HG03064 (cell line): ENCODE results near the gene ASCL4.
A peak's percentile ranks its signal among the peaks of the same experiment; 100 is the strongest.

Source experiments
- ATAC-seq: cut with Tn5 transposase; IDR thresholded peaks from one replicate; pipeline ENCODE4 v1.9.1; 2021; ENCODE audit warnings: low read depth; ENCODE audit not compliant: unreplicated experiment

Gene ASCL4

DNA sequence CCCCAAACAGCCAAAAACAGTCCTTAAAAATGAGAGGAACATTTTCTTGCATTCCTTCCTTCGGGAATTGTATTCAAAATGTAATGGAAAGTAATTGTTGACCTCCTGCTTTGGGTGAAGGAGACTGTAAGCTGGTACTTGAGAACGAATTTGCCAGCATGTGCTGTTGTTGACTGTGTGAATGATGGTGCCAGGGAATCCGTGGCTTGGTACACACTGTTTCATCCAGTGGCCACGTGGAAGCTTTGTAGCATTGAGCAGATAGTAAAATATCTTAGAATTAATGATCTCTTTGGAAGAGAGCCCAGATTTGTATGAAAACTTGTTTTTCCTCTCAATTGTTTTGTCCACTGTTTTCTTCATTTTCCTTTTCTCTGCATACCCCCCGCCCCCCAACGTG, 1.7 kb downstream of the ASCL4 start:
- ATAC-seq = no peak

DNA sequence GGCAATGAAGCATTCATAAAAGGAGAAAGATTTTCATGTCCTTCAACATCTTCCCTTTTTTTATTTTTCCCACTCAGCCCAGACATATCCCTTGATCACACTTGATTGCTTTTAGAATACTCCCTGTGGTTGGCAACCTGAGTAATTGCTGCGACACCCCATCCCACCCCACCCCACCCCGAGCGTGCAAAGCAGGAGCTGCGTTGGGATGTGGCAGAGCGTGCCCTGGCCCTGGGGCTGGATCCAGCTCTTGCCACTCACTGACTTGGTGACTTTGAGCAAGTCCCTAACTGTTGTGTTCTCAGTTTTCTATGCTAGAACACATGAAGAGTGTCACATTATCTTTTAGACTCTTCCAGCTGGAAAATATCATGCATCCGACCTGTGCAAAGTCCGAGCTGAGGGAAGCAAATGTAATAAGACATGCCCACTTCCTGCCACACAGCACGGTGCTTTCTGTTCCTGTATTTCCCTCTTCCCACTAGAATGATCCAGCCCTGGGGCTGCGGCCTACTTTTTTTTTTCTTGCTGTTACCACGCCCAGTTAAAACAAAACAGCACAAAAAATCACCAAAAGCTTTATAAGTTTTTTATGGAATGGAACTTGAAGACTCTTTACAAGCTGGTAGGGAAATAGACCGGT, 4.0 kb downstream of the ASCL4 start:
- no peak for ATAC-seq

GRCh38 chr12:107779077-107779831, 4.8 kb downstream of the ASCL4 start:
- ATAC-seq = peak; percentile 59

DNA sequence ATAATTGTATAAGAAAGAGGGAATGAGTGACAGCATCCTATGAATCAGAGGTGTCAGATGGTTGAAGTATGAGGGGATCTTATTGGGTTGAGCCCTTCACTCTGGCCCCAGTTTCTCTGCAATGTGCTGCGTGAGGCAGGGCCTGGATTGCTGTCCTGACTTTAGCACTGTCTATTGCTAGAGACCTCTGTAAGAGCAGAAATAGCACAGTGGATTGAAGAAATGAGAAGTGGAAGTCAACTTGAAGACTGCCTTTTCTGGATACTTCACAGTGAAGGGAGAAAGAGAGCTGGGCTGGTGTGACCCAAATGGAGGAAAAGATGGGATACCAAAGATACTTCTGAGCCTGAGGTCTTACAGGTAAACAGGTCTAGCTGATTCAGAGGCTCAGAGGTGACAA, 5.8 kb downstream of the ASCL4 start:
- no peak for ATAC-seq

GRCh38 chr12:107782067-107782466, 7.6 kb downstream of the ASCL4 start:
- ATAC-seq = no peak

- peak; percentile 71 for ATAC-seq
These were observed 9.2 kb downstream of the ASCL4 start for GRCh38 chr12:107783406-107784376.

GRCh38 chr12:107788281-107788680, 13.8 kb downstream of the ASCL4 start:
- ATAC-seq = no peak

- no peak for ATAC-seq
These were observed 14.4 kb downstream of the ASCL4 start for GRCh38 chr12:107788690-107789458.

DNA sequence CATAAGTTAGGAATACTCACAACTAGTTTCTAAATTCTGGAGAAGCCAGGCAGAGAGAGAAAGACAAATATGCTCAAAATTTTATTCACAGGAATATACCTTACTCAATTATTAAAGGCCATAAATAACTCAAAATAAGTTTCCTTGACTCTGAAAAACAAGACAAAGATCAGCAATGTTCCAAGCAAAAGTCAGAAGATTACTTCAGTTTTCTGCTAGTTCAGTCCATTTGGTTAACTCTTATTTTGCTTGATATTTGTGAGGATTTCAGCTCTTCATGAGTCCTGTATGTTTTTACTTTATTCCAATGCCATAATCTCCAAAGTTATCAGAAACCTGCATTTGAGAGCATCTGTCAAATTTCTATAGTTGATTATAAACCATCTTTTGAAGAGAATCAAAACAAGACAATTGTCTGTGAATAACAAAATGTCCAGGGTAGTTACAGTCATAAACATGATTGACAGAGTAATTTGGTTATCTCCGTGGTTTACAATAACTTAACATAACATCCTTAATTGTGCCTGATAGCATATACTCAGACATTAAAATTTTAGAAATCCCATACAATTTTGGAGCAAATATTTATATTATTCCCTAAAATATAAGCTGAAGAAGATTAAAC, 17.1 kb downstream of the ASCL4 start:
- no peak for ATAC-seq

GRCh38 chr12:107794451-107794850, 19.9 kb downstream of the ASCL4 start:
- no peak for ATAC-seq

DNA sequence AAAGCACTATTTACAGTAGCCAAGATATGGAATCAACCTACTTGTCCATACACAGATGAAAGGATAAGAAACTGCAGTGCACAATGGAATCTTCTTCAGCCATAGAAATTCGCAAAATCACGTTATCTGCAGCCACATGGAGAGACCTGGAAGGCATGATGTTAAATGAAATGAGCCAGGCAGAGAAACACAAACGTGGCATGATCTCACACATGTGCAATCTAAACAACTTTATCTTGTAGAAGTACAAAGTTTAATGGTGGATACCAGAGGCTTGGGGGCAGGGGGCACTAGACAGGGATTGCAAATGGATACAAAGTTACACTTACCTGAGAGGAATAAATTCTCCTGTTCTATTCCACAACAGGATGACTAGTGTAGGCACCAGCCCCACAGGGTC, 24.1 kb downstream of the ASCL4 start:
- ATAC-seq = no peak

DNA sequence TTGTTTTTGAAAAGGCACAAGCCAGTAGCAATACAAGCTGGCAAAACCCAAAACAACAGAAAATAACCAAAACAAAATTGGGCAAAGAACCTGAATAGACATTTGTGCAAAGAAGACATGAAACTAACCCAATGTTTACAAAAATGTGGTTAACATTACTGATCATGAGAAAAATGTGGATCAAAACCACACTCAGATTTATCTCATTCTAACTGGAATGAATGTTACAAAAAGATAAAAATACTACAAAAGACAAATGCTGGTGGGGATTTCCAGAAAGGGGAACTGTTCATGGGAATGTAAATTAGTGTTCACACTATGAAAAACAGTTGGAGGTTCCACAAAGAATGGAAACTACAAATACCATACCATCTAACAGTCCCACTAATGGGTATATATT, 26.6 kb downstream of the ASCL4 start:
- ATAC-seq = no peak

GRCh38 chr12:107803092-107803491, 28.6 kb downstream of the ASCL4 start:
- ATAC-seq = no peak

DNA sequence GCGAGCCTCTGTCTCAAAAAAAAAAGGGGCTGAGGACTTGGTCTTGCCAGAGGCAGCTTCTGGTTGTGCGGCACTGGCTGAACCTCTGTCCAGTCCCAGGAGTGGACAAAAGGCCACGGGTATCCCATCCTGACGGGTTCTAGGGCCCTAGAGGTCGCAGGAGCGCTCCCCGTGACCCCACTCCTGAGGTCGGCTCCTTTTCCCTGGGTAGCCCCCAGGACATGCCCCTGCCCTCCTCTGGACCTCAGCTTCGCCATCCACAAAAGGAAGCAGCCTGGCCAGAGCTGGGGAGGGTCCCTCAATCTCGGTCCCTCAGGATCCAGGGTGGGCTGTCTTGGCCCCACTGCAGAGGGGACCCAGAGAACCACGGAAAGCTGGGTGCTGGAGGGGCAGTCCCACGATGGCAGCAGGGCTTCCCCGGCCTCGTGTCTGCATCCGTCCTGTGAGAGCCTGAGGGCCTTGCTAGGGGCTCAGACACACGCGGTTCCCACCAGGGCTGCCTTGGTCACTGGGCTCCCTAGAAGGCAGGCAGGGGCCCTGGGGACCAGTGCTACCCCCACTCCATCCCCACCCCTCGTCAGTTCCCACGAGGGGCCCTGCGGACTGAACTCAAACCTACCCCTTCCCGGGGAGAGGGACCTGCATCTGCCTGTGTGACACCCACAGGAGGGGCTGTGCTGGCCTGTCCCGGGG, 31.1 kb downstream of the ASCL4 start:
- no peak for ATAC-seq

DNA sequence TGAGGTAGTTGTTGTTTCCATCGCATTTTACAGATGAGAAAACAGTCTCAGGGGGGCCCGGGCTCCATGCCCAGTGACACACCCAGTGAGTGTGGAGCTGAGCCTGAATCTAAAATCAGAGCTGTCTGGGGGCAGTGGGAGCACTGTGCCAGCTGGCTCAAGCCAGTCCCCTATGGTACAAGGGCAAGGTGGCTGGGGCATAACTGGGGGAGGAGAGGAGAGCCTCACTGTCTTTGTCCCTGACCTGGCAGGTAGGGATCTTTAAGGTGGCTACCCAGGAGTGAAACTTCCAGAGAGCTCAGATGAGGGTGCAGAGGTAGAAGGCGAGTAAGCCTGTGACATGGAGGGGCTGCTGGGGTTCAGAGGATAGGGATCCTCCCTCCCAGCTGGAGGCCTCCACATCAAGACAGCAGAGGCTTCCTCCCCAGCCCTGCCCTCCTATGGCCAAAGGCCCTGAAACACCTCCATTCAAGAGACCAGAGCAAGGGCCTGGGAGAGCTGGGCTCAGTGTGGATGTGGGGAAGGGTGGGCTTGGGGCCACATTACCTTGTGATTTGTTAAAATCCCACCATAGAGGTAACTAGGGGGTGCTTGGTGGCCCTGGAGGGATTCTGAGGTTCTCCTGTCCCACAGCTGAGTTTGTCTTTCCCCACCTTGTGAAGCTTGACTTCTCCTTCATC, 33.1 kb downstream of the ASCL4 start:
- no peak for ATAC-seq

DNA sequence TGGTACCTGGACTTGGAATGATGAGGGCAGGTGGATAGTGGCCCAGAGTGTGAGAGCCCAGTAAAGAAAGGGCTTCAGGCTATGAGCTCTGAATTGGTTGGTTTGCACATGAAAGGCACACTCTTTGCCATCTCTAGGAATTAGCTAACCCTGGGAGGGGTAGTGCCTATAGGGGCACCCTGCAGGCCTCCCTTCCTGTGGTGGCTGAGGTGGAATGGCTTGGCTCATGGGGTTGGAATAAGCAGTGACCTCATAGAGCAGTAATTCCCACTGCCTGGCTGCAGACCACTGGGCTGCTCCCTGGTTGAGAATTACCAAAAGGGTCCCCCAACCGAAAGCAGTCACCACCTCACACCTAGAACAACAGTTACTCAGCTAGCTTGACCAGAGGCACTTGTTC, 42.7 kb downstream of the ASCL4 start:
- ATAC-seq = no peak

- ATAC-seq = no peak
These were observed 44.5 kb downstream of the ASCL4 start for GRCh38 chr12:107818984-107819383.

GRCh38 chr12:107822356-107822755, 47.9 kb downstream of the ASCL4 start:
- ATAC-seq = no peak
